GM21717 (cell line): Measurements from ENCODE around the gene AMIGO2.
"Not testable (repeated sequence)": the region's sequence is repeated elsewhere in the genome, so short reads cannot be mapped to it uniquely, and the experiment has no call there.

ENCODE experiments used
- ATAC-seq: cut with Tn5 transposase; IDR thresholded peaks from one replicate; pipeline ENCODE4 v1.9.1; 2021; ENCODE audit warnings: mild to moderate bottlenecking, moderate library complexity; ENCODE audit not compliant: unreplicated experiment

AMIGO2 gene, protein sequence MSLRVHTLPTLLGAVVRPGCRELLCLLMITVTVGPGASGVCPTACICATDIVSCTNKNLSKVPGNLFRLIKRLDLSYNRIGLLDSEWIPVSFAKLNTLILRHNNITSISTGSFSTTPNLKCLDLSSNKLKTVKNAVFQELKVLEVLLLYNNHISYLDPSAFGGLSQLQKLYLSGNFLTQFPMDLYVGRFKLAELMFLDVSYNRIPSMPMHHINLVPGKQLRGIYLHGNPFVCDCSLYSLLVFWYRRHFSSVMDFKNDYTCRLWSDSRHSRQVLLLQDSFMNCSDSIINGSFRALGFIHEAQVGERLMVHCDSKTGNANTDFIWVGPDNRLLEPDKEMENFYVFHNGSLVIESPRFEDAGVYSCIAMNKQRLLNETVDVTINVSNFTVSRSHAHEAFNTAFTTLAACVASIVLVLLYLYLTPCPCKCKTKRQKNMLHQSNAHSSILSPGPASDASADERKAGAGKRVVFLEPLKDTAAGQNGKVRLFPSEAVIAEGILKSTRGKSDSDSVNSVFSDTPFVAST

DNA sequence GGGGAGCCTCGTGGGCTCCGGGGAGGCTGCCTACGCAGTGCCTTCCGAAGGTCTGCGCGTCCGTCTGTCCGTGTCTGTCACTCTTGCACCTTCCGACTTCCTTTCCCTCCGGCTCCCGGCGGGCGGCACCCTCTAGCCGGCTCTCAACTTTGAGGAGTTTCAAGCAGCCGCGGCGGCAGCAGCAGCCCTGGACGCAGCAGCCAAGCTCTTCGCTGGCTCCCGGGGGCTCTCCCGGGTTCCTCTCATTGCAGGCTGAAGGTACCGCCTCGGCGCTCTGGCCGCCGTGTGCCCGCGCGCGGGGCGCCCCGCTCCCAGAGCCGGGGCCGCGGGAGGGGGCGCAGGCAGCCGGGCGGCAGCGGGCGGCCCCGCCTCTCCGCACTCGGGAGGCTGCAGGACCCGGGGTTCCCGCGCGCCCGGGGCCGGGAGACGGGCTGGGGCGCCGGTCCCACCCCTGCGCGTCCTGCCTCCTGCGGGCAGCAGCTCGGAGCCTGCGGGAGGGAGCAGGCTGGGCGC lies at the start of gene AMIGO2, which contains the start of gene PCED1B:
Gene AMIGO2 (minus strand): TSS at position 492 of the 513 bp plus-strand sequence. CDS start 957 bp downstream, outside the sequence.
Gene PCED1B (plus strand): TSS at position 154 of the 513 bp plus-strand sequence. CDS start 155,443 bp downstream, outside the sequence.
- ATAC-seq = peak; percentile 61

DNA sequence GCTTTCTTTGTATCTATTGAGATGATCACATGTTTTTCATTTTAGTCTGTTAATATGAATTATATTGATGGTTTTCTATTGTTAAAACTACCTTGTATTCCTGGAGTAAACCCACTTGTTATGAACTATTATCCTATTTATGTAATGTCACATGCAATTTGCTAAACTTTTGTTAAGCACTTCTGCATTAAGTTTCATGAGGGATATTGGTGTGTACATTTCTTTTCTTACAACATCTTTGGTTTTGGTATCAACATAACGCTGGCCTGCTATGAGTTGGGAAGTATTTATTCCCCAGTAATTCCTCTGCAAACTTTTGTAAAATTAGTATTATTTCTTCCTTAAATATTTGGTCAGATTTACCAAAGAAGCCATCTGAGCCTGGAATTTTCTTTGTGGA lies 46.5 kb upstream of the AMIGO2 start:
- no peak for ATAC-seq

DNA sequence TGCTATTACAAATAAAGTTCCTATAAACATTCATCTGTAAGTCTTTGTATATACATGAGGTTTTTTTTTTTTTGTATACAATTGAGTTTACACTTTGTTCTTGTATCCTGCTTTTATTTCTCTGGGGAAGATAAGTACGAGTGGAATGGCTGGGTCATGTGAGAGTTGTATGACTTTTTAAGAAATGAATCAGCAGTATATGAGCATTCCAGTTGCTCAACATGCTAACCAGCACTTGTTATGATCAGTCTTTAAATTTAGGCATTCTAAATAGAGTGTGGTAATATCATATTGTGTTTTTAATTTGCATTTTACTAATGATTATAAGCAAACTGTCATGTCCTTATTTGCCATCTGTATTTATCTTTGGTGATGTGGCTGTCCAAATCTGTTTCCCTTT lies 44.7 kb upstream of the AMIGO2 start:
- ATAC-seq = no peak

DNA sequence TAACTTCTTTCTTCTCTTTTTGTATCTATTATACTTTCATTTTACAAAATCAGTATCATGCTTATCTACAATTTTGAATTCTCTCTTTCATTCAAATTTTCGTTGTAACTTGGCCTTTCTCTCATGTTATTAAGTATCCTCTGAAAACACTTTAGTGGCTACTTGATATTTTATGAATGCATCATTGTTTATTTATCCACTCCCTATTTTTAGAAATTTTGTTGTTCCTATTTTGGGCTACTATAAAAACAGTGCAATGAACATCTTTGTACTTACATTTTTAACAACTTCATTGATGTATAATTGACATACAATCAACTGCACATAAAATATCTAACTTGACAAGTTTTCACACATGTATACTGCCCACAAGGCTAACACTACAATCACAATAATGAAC lies 44.0 kb upstream of the AMIGO2 start:
- ATAC-seq = no peak

DNA sequence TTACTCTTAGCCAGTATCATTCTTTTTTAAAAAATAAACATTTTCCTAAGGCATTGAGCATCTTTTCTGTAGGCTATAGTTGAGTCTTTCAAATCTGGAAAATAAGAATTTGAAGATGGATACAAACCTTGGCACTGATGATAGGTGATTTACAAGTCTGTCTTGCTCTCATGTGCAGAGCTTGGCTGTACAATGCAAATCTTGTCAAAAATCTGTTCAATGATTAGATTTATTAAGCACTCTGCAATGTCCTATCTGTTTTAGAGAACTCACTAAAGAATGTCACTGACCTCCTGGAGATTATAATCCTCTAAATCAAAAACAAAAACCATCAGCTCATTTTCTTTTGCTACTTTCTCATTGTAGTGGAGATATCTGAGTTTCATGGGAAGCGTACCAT lies 42.8 kb upstream of the AMIGO2 start:
- no peak for ATAC-seq

DNA sequence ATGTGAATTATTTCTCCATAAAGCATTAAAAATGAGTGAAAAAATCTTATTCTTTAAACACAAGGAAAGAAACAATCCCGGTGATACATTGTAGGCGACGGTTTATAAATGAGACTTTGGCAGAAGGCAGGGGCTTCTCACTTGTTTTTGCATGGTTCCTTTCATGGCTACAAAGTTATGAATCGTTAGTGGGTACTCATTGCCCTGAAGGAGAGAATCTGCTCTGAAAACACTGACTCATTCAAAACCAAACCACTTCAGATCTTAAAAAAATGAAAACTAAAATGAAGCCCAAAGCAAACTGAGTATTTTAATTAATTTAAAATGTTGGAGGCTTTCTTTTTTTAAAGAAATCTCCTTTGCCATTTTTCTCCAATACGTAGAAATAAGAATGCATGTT lies 41.4 kb upstream of the AMIGO2 start:
- no peak for ATAC-seq

DNA sequence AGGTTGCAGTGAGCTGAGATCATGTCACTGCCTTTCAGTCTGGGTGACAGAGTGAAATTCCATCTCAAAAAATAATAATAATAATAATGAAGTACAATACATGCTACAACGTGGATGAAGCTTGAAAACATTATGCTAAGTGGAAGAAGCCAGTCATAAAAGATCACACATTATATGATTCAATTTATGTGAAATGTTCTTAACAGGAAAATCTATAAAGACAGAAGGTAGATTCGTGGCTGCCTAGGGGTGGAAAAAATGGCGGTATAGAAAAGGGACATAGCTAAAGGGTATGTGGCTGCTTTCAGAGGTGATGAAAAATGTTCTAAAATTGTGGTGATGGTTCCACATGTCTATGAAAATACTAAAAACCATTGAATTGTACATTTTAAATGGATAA lies 41.0 kb upstream of the AMIGO2 start:
- no peak for ATAC-seq

DNA sequence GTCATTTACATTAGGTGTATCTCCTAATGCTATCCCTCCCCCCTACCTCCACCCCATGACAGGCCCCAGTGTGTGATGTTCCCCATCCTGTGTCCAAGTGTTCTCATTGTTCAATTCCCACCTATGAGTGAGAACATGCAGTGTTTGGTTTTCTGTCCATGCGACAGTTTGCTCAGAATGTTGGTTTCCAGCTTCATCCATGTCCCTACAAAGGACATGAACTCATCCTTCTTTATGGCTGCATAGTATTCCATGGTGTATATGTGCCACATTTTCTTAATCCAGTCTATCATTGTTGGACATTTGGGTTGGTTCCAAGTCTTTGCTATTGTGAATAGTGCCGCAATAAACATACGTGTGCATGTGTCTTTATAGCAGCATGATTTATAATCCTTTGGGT lies 37.5 kb upstream of the AMIGO2 start:
- not testable (repeated sequence) for ATAC-seq

DNA sequence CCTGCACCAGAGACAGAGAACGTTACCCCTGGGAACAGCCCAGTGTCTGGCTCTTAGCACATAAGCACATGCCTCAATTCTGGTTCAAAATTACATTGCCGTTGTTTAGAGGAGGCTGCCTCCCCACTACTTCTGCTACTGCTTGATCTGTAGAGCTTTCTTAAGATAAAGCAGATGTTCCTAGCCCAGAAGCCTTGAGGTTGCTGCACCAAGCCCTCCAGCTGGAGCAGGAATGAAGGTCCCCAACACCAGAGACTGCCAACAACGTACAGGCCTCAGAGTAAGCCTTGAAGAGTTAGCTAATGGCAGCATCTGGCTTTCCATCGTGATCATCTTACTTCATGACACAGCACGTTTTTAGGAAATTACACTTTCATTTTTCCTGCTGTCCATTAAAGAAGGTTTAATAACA lies 34.7 kb upstream of the AMIGO2 start:
- no peak for ATAC-seq

DNA sequence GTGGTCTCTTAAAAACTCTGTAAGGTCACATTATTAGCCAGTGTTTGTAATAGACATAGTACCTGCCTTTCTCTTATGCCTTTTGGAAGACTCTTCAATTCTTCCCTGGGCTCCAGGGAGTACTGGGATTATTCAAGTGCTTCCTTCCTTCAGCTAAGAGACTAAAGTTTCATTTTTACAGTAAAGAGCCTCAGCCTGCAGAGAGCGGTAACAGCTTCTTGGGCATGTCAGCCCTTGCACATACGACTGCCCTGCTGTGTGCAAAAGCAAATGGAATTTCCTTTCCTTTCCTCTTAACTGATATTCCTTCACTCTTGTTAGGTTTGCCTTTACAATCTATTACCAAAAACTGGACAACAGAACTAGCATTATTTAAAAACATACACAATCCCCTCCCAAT lies 32.9 kb upstream of the AMIGO2 start:
- no peak for ATAC-seq

DNA sequence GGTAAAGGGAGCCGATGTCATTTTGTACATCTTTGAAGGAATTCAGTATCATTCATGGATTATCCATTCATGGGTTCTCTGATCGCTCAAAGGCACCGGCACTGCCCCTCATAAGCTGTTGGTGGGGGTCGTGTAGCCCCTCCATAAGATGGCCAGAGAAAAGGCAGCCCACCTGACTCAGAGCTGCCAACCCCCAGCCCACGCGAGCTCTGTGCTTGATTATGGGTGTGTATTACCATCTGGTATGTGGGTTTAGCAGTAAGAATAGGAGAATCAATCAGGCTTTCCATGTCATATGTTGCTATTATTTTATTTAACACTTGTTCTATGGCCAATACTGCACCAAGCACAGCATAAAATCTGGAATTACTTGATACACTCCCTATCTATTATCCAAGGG lies 32.1 kb upstream of the AMIGO2 start:
- no peak for ATAC-seq

DNA sequence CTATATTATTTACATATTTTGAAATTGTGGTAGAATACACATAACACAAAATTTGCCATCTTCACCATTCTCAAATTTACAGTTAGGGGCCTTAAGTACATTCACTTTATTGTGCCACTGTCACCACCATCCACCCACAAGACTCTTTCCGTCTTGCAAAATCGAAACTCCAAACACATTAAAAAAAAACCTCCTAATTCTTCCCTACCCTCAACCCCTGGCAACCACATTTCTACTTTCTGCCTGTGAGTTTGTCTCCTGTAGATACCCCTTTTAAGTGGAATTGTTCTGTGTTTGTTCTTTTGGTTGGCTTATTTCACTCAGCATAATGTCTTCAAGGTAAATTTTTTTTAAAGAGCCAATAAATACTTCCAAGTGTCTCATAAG lies 31.6 kb upstream of the AMIGO2 start:
- no peak for ATAC-seq

DNA sequence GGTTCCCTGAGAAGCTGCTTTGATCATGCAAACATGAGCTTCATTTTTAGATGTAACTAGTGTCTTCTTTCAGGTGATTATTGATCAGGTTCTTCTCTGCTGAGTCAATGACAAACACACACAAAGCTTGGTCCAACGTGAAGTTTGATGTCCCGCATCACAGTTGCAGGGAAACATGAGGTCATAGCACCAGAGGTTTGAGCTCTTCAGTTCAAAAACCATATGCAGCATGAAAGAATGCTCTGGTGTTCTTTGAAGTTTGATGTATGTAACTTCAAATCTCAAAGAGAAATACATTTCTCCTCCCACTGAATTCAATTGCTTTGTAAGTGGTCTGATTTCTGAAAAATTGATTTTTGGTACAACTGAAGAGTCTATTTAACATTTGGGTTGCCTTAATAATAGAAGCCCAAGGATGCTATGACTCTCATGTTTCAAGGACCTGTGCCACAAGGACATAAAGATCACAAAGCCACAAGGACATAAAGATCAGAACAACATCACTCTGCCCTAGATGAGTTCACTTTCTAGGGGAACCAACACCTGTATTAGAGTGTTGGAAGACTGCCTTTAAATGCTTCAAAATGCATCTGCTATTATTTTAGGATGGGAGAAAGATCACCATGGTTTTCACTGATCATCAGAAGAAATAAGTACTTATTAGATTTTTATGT lies 31.1 kb upstream of the AMIGO2 start:
- no peak for ATAC-seq

DNA sequence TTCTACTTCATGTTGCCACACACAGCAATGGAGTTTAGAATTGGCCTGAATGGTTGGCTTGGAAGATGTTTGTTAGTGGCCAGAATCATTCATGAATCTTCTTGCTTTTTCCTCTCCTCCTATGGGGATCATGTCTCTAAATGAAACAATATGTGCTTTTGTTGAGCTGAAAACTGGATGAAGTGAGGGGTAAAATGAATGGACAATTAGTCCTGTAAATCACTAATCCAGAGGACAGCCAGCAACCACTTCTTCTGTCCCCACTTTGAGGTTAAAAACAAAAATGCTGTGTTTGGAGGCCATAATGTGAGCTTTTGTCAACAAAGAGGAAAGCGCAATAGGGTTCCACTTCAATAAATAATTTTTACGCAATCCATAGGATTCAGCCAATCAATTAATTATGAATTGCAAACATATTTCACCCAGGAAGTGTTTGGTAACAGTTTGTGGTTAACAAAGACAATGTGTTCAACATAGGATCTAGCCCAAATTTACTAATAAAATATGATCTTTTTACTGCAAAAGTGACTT lies 30.3 kb upstream of the AMIGO2 start:
- no peak for ATAC-seq

DNA sequence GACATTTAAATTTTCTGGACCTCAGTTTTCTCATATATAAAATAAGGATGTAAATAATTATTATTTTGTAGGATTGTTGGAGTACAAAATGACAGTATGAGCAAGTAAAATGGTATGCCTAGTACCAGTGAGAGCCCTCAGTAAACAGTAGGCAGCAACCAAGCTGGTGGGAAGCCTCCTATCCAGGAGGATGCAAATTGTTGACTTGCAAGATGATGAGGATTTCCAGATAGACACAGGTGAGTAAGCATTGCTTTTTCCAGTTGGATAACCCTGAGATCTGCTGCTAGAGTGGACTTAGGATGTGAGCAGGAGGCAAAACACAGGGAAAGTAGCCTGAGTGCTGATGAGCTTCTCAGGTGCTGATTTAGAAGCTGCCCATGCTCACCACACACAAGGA lies 28.2 kb upstream of the AMIGO2 start:
- ATAC-seq = no peak

DNA sequence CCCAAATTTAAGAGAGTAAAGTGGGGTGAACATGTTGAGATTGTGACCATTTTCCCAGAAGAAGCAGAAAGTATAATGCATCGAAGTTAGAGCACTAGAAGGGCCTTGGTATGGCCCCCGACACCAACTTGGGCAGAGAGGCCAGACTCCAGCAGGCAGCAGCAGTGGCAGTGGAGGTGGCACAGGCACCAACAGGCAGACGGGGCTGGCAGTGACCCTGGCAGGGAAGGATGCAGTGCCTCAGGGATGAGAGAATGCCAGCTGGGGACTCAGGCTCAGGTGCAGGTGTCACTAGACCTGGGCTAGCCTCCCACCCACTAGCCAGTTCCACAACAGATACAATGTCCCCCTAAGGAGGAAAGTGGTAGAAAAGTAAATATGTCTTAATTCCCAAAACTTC lies 27.7 kb upstream of the AMIGO2 start:
- ATAC-seq = no peak

DNA sequence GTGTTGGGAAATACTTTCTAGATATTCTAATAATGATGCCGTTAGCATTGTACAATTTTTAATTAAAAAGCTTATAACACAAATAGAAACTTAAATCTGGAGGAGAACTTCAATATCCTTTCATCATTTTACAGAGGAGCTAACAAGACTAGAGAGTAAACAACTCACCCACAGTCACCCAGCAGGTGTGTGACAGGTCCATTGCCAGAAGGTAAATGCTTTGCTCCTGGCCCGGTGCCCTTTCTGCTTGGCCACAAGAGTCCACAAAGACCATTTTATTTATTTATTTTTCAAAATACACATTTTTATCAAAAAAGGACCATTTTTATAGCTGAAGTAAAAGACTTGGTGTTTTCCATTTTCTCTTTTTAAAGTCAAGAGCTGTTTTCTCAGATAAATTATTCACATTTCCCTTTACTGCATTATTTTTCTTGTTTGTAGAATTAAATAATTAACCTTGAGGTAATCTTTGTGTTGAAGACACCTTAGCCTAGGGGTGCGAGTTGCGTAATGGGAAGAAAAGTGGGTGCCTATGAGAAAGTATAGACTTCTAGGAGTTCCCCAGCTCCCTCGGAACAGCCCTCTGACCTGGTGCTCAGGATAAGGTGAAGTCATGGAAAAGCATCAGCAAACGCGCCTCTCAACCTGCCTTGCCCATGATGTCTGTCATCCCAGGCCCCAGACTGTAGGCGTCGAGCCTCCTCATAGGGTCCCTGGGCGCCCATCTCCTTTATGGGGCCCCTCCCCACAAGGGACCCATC lies 26.3 kb upstream of the AMIGO2 start:
- ATAC-seq = no peak

DNA sequence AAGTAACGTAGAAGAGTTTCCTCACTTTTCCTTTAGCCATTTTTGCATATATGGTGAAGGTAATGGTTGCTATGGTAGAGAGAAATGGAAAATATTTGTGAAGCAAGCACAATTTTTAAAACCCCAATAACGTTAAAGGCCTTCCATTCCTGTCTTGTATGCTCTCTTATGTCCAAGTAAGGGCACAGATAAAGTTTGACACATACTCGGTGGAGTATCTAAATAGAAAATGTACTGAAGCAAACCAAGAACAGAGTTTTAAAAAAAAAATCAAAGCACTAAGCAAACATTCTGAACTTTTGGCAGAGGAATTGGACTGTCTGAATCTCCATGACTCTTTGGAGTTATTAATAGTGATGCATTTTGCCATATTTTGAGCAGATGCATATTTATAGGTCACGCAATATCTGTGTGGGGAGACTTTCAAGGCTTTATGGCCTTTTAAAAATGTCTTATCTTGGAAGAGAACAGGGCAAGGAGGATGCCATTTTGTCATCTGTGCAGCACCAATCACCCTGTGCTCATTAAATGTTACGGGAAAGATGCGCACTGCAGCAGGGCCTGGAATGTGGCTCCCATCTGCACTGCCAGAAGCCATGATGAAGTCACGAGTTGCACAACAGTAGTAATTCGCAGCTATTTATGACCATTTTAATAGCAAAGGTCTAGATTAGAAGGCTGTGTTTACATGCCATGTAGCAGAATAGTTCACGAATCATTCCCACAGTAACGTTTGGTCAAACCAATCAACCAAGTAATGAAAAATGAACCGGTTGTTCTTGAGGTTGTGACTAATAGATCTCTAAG lies 23.3 kb upstream of the AMIGO2 start:
- no peak for ATAC-seq

DNA sequence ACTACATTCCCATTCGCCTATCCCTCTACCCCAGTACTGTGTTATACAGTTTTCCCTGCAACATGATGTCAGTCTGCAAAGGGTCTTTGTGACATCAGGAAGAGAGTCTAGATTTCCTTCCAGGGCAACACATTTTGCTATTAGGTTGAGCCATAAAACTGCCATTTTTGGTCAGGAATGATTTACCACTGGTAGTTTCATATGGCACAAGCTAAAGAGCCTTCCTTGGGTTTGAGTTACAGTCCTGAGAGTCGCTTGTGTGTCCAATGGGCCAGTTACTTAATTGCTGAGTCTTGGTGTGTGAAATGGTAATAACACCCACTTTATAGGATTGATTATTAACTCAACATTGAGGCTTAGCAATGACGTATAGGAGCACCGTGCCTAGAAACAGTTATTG lies 22.6 kb upstream of the AMIGO2 start:
- ATAC-seq = no peak

DNA sequence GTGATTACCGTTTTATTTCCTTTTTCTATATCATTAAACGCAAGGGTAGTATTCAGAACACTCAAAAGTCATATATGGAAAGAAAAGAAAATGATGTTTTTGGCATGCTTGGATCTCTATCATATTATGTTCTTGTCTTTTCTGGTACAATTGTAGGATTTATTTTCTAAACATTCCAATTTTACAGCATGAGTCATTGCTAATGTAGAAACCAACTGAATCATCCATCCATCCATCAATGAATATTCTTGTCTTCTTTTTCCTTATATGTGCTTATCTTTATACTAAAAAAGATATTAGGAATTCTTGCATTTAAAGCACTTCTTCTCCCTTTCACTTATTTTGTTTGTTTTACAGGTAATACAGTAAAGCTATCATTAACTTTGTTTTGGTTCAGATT lies 20.4 kb upstream of the AMIGO2 start:
- no peak for ATAC-seq
